Peyer's patch (tissue), 4 donors: ENCODE measurements around the gene DEAF1. TPM values are rescaled to one million over a fixed set of nuclear protein-coding genes. Genes with fewer than 3 reads are reported as not detected.

Source experiments
- DNase-seq, 3 donors: peaks; one replicate each; pipeline ENCODE4 v3.0.0-alpha.2; 2017 to 2019
- H3K27ac ChIP-seq, 4 donors: fragments of 200-600 bp; sonication (generic); one replicate each; pipeline ENCODE4 v1.5.1; 2016 to 2019
- H3K27me3 ChIP-seq, 2 donors: fragments of 200-600 bp; sonication (generic); one replicate each; pipeline ENCODE4 v1.5.1; 2019
- H3K36me3 ChIP-seq, 3 donors: fragments of 200-600 bp; sonication (generic); one replicate each; pipeline ENCODE4 v1.5.1; 2016 to 2019
- H3K4me1 ChIP-seq, 4 donors: fragments of 200-600 bp; sonication (generic); one replicate each; pipeline ENCODE4 v1.5.1; 2016 to 2019
- H3K4me3 ChIP-seq, 4 donors: fragments of 200-600 bp; sonication (generic); 1 replicate in 3 of 4; 2 replicates in 1 of 4; pipeline ENCODE4 v1.5.1; 2016 to 2019; ENCODE audit warnings: mild to moderate bottlenecking in 1 of 4
- H3K9me3 ChIP-seq, 4 donors: fragments of 200-600 bp; sonication (generic); one replicate each; pipeline ENCODE4 v1.5.1; 2016 to 2019; ENCODE audit warnings: mild to moderate bottlenecking in 1 of 4
- POLR2A ChIP-seq, 2 donors: fragments of 450-650 bp; IDR thresholded peaks; one replicate each; pipeline ENCODE4 v1.5.1; 2017; ENCODE audit warnings: antibody characterized with exemption in 2 of 2, mild to moderate bottlenecking in 2 of 2, moderate library complexity in 2 of 2
- total RNA-seq, 4 donors: library from RNA; depleted of rRNA; stranded (reverse); fragments of >200 nt; gene quantifications; one replicate each; pipeline ENCODE4 v1.1.0, GENCODE V29; 2016
- TF ChIP-seq, protein P1 (sequence below), 6 experiments: fragments of 450-650 bp in 4 of 6; fragments of 200-600 bp in 2 of 6; sonication (generic) in 1 of 6; IDR thresholded peaks; one replicate each; pipeline ENCODE4 v1.5.1; 2017 to 2019; ENCODE audit warnings: antibody characterized with exemption in 6 of 6, mild to moderate bottlenecking in 3 of 6, moderate library complexity in 1 of 6

The DEAF1 gene
- total RNA-seq, 4 donors from 2014 or later, result 14.9 to 56.2 (median 47.0) TPM

DNA sequence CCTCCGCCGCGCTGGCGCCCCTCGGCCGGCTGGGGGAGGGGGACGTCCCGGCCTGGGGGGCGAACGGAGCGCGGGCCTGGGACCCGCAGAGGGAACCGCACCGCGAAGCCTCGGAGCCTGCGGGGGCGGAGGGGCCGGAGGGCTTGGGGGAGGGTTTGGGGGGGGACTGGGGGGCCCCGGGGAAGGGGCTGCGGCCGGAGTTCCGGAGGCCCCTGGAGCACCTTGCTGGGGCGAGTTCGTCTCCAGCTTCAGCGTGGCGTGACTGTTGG lies 67.8 kb downstream of the DEAF1 start:
- H3K36me3 ChIP-seq, result peaks cover 0 to 7% (median 0%) of the 10 kb centered on the region in 3 donors
- H3K27ac ChIP-seq, result no peak overlapping the region
- H3K27me3 ChIP-seq, result no peaks in the 10 kb centered on the region
- TF ChIP-seq POLR2A (IDR thresholded peaks at IDR 0.05), result no peak
- TF ChIP-seq, protein P1, sequence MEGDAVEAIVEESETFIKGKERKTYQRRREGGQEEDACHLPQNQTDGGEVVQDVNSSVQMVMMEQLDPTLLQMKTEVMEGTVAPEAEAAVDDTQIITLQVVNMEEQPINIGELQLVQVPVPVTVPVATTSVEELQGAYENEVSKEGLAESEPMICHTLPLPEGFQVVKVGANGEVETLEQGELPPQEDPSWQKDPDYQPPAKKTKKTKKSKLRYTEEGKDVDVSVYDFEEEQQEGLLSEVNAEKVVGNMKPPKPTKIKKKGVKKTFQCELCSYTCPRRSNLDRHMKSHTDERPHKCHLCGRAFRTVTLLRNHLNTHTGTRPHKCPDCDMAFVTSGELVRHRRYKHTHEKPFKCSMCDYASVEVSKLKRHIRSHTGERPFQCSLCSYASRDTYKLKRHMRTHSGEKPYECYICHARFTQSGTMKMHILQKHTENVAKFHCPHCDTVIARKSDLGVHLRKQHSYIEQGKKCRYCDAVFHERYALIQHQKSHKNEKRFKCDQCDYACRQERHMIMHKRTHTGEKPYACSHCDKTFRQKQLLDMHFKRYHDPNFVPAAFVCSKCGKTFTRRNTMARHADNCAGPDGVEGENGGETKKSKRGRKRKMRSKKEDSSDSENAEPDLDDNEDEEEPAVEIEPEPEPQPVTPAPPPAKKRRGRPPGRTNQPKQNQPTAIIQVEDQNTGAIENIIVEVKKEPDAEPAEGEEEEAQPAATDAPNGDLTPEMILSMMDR (IDR thresholded peaks at IDR 0.05), result no peak
- no peaks in the 10 kb centered on the region for H3K9me3 ChIP-seq
- DNase-seq, result no peak
- H3K4me3 ChIP-seq, result peak overlapping the region in 2 of 4 donors; percentile 42 to 54
- peaks cover 5 to 21% (median 8%) of the 10 kb centered on the region in 4 donors for H3K4me1 ChIP-seq

DNA sequence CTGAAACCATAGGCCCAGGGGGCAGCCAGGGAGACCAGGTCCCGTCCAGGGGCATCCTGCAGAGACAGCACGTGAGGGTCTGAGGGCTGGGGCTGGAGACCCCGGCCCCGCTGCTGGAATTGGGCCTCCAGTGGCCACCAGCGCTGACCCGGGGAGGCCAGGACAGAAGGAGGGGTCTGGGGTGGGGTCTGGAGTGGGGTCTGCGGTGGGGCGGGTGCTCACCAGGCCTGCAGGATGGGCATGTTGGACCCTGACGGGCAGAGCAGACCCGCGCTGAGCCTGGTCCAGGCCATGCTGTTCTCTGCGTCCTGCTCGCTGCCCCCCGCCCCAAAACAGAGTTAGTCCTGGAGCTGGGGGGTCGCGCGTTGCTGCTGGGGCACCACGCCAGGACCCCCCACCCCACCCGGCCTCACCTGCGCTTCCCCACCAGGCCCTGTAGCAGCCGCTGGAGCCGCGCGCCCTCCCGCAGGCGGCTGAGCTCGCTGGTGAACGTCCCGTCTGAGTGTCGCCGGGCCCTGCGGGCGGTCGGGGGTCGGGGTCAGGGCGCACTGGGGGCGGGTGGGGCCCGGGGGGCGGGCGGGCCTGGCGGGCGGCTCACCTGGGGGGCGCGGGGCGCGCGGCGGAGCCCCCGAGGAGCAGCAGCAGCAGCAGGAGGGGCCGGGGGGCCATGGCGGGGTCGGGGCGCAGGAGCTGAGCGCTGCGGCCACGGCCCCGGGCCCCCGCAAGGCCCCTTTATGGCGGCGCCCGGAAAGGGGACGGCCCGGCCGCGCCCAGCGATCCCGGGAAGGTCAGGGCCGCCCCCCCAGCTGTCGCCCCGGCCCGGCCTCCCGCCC lies 68.3 kb downstream of the DEAF1 start, which contains the start of gene SCT:
Gene SCT, minus strand, starts transcription at position 707 of the 833 bp plus-strand sequence. Its CDS starts 38 bp downstream, at position 669.
- Histone ChIP-seq H3K4me1 (peaks cover 5 to 21% (median 8%) of the 10 kb centered on the region in 4 donors), H3K4me3 (peak within 1 kb of the TSS in 2 of 4 donors; percentile 42 to 54), H3K27ac (peak within 1 kb of the TSS in 2 of 4 donors; percentile 93 to 97), H3K36me3 (peaks cover 0 to 7% (median 0%) of the 10 kb centered on the region in 3 donors), H3K9me3 (no peaks in the 10 kb centered on the region), H3K27me3 (no peaks in the 10 kb centered on the region)
- DNase-seq, result no peak
- no peak for TF ChIP-seq POLR2A (IDR thresholded peaks at IDR 0.05)
- TF ChIP-seq, protein P1 (IDR thresholded peaks at IDR 0.05), result no peak

DNA sequence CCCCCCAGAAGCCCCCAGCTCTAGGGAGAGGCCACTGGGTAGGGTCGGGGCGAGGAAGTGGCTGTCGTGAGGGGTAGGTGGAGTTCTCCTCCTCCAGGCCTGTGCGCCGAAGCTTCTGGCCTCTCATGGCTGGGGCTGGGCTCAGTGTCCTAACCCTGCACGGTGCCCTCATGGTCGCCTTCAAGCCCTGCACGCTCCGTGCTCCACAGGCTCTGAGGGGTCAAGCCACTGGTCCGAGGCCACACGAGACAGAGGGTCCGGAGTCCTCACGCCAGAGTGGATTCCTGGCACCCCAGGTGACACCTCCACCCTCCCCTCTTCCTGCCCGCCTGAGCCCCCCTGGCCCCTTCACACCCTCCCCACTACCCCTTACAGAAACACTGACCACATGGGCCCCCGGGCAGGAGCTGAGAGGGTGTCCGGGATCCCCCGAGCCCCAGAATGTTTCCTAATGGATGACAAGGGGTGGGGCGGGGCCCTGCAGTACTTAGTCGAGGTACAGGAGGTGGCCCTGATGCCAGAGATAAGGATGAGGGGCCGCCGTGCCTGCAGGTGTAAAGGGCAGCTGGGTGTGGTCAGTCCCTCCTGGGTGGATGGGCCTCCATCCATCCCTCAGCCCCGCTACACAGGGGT lies 69.3 kb downstream of the DEAF1 start:
- H3K4me1 ChIP-seq, result peaks cover 5 to 24% (median 8%) of the 10 kb centered on the region in 4 donors
- H3K27me3 ChIP-seq, result no peaks in the 10 kb centered on the region
- no peaks in the 10 kb centered on the region for H3K9me3 ChIP-seq
- DNase-seq, result peak in 2 of 3 donors; percentile 84 to 86
- peak overlapping the region in 2 of 4 donors; percentile 54 to 64 for H3K4me3 ChIP-seq
- peaks cover 0 to 13% (median 0%) of the 10 kb centered on the region in 3 donors for H3K36me3 ChIP-seq
- H3K27ac ChIP-seq, result peak overlapping the region in 3 of 4 donors; percentile 82 to 97 (median 93)
- TF ChIP-seq, protein P1 (IDR thresholded peaks at IDR 0.05), result no peak
- TF ChIP-seq POLR2A (IDR thresholded peaks at IDR 0.05), result peak in 1 of 2 donors; percentile 18

DNA sequence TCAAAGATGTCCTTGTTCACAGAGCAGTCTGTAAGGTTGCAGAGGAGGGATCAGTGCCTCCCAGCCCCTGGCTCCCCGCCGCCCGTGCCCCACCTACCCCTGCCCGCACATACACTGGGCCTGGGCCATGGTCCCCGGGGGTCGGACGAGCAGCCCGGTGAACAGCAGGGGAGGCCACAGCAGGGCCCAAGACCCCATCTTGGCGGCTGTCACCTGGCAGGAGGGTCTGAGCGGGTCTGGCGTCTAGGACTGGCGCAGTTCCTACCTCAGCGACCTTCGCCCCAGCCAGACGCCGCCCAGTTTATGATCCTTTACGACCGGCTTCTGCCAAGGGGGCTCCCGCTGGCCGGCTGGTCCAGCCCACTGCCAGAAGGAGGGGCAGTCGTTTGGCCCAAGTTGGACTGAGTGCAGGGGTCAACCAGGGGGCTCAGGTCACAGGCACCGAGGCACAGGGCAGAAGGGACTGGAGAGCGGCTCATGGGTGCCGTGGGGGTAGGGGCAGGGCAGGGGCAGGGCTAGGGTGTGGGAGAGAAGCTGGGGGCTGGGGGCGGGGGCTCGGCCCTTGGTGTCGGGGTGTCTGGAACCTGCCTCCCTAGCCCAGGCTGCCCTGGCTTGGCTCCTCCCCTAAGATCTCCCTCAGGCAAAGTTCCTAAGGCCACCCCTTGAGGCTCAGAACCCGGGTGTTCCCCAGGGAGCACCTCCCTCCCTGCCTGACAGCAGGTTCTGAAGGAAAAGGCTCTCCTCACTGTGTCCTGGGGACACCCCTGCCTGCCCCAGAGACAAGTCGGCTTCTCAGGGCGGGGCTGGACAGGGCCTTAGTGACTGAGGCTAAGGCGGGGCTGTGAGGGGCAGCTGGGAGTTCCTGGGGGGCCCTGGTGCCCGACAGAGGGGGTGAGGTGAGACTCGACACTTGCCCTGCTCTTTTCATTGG lies 70.1 kb downstream of the DEAF1 start, which contains the start of gene CDHR5:
Gene CDHR5, minus strand, starts transcription at position 251 of the 931 bp plus-strand sequence. Its CDS starts 53 bp downstream, at position 198.
- Histone ChIP-seq H3K27ac (peak within 1 kb of the TSS in 3 of 4 donors; percentile 82 to 97 (median 93)), H3K36me3 (peaks cover 0 to 16% (median 0%) of the 10 kb centered on the region in 3 donors), H3K9me3 (no peaks in the 10 kb centered on the region), H3K27me3 (no peaks in the 10 kb centered on the region), H3K4me3 (peak within 1 kb of the TSS in 3 of 4 donors; percentile 34 to 64 (median 54)), H3K4me1 (peaks cover 5 to 27% (median 8%) of the 10 kb centered on the region in 4 donors)
- peak; percentile 84 to 88 for TF ChIP-seq POLR2A (IDR thresholded peaks at IDR 0.05)
- TF ChIP-seq, protein P1 (IDR thresholded peaks at IDR 0.05), result no peak
- peak in 2 of 3 donors; percentile 87 to 90 for DNase-seq
